ENCODE data around the gene GBP6.
"Not testable (repeated sequence)": the region's sequence is repeated elsewhere in the genome, so short reads cannot be mapped to it uniquely, and the experiment has no call there.

Gene GBP6, protein sequence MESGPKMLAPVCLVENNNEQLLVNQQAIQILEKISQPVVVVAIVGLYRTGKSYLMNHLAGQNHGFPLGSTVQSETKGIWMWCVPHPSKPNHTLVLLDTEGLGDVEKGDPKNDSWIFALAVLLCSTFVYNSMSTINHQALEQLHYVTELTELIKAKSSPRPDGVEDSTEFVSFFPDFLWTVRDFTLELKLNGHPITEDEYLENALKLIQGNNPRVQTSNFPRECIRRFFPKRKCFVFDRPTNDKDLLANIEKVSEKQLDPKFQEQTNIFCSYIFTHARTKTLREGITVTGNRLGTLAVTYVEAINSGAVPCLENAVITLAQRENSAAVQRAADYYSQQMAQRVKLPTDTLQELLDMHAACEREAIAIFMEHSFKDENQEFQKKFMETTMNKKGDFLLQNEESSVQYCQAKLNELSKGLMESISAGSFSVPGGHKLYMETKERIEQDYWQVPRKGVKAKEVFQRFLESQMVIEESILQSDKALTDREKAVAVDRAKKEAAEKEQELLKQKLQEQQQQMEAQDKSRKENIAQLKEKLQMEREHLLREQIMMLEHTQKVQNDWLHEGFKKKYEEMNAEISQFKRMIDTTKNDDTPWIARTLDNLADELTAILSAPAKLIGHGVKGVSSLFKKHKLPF
- 1.1 to 11.8 reads per million in 2 experiments for total RNA-seq

DNA sequence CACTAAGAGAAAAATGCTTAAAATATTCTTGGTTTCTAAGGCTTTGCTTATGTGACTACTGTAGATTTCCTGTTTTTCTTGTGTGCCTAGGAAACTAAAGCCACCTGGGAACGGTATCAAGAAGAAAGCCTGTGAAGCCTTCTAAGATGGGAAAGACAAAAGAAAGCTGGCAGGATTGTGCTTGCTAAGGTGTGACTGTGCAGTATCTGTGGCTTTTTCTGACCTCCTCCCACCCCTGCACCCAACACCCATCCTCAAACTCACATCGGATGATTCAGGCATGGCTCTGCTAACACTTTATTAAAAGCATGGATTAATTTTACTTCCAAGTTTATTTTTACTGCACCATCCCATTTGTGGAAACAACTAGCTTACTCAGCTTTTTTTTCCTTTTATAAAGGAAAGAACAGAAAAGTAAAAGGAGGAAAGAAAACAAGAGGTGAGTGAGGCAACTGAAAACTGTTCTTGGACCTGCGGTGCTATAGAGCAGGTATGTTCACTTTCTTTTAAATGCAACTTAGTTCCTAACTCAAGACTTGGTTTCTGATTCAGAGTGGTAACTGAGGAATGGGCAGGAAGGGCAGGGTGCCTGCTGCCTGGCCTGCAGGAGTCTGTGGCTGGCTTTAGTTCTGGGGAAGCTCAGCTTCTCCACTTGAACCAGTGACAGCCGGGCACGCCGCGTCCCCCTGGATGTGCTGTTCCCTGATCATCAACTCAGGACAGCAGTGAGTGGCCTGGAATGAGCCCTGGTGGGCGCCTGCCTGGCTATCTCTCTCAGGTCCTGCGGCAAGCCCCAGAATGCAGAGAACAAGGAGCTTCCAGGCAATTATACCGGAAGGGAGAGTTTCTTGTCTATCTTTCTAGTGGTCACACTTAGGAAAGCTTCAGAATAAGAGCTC, at the start of gene GBP6:
TSS of gene GBP6 (plus strand) at position 422 of the 899 bp plus-strand sequence. CDS start 4,493 bp downstream, outside the sequence.
- no peak for DNase-seq (ENCODE audit: low read depth)

DNA sequence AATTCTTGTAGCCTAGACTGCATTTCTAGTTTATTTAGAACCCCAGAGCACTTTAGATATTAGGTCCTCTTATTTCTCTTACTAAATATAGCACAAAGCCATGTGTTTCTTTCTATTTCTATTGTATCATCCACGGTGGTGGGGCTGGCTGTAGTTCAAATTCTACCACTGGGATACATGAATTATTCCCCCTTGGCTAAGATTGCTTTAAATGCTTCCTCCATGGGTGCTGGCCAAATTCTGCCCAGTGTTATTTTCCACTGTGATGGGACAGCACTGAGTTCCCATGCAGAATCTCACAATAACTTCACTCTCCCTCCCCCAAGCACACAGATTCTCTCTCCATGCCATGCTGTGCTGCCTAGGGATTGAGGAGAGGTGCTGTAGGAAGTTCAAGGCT, 41.5 kb upstream of the GBP6 start:
- DNase-seq (ENCODE audit: low read depth) = no peak

DNA sequence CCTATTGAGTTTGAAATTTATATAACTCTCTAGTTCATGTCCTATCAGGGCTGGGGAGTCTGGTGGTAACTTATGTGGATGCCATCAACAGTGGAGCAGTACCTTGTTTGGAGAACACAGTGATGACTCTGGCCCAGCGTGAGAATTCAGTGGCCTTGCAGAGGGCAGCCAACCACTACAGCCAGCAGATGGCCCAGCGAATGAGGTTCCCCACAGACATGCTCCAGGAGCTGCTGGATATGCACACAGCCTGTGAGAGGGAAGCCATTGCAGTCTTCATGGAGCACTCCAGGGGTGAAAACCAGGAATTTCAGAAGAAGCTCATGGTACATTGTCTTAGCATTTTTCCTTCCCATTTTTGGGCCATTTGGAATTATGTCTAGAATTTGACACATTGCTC, 32.0 kb upstream of the GBP6 start:
- DNase-seq (ENCODE audit: low read depth) = no peak

DNA sequence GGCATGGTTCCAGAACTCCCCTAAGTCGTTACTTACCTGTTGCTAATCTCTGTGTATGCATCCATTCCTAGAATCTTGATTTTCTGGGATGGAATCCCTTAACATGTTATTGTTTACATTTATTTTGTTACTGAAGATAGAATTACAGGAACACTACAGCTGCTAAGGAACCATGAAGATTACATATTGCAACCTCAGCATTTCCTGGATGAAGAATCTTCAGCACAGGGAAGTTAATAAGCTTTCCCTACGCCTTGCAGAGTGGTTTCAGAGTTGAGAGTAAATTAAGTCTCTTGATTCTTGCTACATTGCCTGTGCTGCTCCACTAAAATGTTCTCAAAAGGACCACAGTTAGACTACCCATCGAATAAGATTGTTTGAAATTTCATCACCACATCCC, 31.4 kb upstream of the GBP6 start:
- no peak for DNase-seq (ENCODE audit: low read depth)

DNA sequence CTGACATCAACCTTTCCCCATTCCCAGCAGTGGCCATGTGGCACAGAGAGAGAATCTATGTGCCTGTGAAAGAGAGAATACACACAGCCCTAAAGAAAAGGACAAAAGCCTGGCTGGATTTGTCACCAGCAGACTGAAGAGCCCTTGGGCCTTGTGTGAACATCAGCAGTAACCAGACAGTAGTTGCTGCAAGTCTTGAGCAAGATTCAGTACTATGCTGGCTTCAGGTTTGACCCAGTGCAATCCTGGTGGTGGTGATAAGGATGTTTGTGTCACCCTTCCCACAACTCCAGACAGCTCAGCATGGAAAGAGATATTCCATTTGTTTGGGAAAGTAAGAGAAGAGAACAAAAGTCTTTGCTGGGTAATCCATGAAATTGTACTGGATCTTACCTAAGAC, 28.4 kb upstream of the GBP6 start:
- no peak for DNase-seq (ENCODE audit: low read depth)

DNA sequence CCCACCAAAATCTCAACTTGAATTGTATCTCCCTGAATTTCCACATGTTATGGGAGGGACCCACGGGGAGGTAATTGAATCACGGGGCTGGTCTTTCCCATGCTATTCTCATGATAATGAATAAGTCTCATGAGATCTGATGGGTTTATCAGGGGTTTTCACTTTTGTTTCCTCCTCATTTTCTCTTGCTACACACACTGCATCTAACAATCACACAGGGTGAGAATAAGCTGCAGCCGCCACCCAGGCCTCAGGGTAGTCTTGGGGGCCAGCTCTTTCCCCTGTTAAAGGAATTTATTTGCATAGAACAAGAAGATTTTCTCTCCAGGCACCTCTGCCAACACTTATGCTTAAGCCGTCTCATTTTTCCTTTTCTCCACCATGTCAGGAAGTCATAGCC, 26.0 kb upstream of the GBP6 start:
- no peak for DNase-seq (ENCODE audit: low read depth)

DNA sequence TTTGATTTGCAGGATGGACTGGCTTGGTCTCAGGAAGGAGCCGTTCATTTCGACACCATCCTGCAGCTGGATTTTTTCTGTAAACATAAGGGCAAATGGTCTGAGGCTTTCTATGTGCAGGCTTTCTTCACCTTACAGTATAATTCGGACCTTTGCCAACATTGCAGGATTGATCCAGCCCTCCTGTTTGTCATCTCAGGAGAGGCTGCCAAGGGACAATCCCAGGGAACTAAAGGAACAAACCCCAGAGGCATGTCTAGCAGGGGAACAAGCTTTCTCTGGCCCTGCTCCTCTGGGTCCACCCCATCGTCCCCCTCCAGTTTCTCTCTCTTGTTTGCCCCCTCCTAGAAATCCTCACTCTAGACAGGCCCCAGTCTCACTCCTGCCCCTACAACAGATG, 24.8 kb upstream of the GBP6 start:
- no peak for DNase-seq (ENCODE audit: low read depth)

DNA sequence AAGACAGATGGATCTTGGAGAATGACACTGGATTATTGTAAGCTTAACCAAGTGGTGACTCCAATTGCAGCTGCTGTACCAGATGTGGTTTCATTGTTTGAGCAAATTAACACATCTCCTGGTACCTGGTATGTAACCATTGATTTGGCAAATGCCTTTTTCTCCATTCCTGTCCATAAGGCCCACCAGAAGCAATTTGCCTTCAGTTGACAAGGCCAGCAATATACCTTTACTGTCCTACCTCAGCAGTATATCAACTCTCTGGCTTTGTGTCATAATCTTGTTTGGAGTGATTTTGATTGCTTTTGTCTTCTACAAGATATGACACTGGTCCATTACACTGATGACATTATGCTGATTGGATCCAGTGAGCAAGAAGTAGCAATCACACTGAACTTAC, 18.4 kb upstream of the GBP6 start:
- DNase-seq (ENCODE audit: low read depth) = not testable (repeated sequence)

DNA sequence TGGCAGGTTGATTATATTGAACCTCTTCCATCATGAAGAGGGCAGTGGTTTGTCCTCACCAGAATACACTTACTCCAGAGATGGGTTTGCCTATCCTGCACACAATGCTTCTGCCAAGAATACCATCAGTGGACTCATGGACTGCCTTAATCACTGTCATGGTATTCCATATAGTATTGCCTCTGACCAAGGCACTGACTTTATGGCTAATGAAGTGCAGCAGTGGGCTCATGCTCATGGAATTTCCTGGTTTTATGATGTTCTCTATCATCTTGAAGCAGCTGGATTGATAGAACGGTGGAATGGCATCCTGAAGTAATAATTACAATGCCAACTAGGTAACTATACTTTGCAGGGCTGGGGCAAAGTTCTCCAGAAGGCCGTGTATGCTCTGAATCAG, 16.6 kb upstream of the GBP6 start:
- DNase-seq (ENCODE audit: low read depth) = no peak

DNA sequence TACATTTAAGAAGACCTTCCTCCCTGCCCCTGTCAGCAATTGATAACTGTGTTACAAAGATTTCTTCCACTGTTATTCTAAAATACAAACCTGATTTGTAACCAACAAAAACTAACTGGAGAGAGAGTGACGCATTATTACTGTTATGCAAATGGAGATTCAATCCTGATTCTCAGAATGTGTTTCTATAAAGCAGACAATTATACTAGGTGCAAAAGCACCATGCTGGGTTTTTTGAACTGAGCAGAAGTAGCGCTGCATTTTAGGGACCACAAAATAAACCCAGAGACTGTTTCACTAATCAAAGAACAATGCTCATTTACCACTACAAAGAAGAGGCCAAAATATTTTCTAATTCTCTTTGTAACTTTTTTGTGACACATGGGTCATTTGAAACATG, 13.6 kb upstream of the GBP6 start:
- DNase-seq (ENCODE audit: low read depth) = no peak

DNA sequence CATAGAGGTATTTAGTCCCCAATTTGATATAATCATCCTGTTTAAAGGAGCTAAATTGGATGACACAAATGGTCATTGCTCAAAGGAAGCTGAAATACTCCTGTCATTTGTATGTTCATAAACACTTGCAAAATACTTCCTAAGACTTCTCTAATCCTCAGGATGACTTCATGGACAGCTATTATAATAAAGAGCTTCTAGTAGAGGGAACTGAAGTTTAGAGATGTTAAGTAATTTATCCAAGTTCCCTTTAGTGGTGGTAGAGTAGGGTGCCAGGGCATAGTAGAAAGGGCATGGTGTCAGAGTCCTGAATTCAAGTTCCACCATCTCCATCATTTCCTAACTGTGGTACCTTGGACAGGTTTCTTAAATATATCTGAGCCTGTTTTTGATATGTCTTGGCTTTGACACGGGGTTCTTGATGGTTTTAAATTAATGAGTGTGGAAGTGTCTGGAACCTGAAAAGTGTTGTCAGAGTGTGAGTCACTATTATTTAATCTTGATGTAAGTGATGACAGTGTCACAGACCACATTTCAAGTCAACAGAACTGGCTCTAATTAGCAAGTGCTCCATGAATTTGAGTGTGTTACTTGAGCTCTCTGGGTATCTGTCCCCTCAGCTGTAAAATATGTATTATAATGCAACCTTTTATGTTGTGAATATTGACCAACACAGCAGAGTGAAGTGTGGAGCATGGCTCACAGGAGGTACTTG, 12.1 kb upstream of the GBP6 start:
- DNase-seq (ENCODE audit: low read depth) = no peak

DNA sequence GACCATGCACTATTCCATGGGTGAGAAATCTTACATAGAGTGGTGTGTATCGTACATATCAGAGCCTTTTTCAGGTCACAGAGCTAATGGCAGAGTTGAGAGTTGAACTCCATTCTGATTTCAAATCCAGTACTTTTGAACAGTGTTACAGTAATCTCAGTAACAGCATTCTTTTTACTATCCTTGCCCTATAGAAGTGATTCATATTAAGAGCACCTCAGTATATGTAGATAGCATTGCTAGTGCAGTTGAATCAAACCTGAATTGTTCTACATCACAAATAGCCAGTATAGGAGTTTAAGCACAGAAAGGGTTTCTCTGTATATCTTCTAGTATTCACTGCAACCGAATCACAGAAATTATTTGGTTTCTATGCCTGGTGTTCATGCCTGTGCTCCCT, 11.4 kb upstream of the GBP6 start:
- DNase-seq (ENCODE audit: low read depth) = no peak

DNA sequence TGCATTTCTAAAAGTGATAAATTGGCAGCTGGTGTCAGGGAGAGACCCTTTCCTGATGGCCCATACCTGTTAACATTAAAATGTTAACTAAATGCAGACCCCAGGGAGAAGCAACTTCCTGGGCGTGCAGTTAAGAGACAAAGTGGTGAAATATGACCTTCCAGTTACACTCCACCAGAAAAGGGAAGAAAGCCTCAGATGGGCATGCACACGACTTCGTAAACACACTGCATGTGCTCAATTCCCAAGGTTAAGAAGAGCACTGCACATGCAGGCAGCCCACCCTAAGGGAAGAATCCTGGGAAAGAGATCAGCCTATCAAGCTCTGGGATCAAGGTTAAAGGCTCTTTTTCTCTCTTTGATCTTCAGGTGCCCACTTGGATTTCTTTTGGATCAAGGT, 9.7 kb upstream of the GBP6 start:
- DNase-seq (ENCODE audit: low read depth) = no peak

DNA sequence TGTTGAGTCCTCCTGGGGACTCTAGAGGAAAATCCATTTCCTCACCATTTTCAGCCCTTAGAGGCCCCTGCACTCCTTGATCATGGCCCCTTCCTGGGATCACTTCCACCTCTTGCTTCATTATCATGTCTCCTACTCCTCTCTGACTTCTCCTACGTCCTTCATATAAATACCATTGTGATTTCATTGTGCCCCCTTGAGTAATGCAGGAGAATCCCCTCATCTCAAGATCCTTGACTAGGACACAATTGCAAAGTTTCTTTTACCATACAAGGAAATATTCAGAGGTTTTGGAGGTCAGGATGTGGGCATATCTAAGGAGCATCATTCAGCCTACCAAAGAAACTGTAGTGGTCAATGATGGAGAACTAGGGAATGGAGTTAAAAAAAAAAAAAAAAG, 8.8 kb upstream of the GBP6 start:
- no peak for DNase-seq (ENCODE audit: low read depth)

DNA sequence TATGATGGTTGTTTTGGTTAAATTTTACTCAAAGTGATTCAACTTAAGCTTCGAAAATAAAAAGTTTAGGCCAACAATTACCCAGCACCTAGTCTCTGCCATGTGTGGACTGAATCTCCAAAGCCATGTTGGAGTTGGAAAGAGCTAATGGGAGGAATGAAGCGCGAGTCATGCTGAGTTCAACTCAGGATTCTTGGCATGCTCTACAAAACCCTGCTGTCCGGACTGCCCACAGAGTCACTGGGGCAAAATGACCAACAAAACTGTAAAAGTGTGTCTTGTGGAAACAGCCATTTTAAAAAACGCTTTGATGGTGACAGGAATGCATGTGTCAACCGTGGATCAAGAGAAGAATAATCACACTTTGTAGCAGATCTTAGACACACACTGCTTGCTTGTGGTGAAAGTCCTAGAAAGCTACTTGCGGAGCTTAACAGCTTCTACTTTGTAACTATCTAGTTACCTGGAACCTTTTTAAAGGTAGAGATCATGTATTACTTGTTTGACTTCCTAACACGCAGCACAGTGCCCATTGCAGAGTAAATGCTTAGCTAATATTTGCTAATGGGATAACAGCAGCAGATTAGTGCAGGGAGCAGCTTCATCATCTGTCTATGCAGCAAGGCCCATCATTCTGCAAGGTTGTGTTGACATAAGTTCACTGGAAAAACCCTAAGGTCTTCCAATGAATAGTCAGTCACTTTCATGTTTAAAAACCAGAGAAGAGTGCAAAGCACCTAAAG, 7.0 kb upstream of the GBP6 start:
- no peak for DNase-seq (ENCODE audit: low read depth)

DNA sequence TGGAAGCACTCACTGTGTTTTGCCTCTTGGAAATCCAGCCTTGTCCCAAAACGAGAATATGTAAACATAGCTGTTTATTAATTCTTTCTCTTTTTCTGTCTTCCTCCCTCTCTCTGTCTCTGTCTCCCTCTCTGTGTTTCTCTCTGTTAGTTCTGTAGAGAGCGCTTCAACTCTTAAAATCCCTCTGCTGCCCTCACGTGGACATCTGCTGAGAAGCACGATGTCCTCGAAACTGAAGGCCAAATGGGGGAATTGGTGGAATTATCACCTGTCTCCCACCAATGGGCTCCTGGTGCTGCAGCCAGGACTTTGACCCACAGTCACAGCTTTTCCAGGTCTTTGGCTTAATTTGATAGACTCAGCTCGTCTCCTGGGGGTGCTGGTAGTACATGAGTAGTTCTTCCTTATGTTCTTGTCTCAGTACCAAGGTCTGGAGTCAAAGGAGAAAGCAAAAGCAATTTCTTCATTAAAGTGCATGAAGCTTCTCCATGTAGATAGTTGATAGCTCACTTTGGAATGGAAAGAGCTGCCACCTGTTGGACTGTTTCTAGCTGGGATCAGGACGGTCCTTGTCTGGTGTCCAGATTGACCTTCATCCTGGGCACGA, 5.5 kb upstream of the GBP6 start:
- peak; percentile 67 for DNase-seq (ENCODE audit: low read depth)

DNA sequence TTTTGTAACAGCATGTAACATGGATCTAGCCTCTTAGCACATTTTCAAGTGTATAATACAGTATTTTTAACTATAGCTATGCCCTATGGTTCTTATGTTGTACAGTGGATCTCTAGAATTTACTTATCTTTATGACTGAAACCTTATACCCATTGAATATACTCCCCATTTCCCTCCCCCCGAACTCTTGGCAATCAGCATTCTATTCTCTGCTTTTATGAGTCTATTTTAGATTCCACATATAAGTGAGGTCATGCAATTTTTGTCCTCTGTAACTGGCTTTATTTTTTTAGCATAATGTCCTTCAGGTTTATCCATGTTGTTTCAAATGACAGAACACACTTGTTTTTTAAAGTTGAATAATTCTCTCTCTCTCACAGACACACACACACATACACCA, 3.1 kb upstream of the GBP6 start:
- DNase-seq (ENCODE audit: low read depth) = no peak

DNA sequence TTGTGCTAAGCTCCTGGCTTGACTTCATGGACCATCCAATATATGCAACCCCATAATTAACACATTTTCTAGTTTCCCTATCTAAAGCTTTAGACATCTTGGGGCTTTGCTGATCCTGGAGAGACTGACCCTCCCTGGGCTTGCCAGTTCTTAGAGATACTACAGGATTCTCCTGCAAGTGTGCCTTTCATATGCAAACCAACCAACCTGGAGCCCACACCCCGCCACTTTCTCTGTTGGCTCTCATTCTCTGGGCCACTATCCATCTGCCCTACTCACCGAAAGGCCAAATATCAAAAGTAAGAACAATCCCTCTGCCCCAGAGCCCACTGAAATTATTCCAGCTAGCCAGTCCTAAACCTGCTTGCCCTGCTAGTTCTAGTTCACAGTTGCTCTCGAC, 2.2 kb upstream of the GBP6 start:
- DNase-seq (ENCODE audit: low read depth) = no peak

DNA sequence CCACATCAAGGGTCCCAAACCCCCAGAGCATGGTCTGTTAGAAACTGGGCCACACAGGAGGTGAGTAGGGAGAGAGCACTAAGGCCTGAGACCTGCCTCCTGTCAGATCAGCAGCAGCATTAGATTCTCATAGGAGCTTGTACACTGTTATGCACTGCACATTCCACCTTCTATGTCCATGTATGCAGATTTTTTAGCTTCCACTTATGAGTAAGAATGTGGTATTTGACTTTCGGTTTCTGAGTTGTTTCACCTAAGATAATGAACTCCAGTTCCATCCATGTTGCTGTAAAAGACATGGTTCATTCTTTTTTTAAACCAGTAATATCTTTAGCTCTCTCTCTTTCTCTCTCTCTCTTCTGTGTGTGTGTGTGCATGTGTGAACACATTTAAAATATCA, 663 bp upstream of the GBP6 start:
- DNase-seq (ENCODE audit: low read depth) = no peak

DNA sequence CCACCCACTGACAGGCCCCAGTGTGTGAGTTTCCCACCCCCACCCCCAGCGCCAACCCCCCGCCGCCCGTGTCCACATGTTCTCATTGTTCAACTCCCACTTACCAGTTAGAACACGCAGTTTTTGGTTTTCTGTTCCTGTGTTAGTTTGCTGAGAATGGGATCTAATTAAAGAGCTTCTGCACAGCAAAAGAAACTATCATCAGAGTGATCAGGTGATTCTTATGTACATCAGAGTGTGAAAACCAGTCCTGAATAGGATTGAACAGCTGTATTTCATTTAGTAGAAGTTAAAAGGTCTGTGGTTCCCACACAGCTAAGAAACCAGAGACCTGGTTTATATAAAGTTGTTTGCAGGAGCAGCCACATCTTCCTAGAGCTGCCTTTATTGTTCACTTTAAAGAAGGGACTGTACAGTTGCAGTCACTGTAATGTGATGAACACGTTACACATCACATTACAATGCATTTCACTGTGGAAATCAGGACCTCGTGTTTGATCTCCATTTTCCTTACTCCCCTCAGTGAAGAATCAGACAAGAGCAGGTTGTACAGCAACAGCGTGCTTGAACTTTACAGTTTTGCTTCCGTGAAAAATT, 1.2 kb downstream of the GBP6 start:
- DNase-seq (ENCODE audit: low read depth) = no peak

Measured in T follicular helper cell (primary cell).